ENCODE data around the gene TBRG1. TPM values are rescaled to one million over a fixed set of nuclear protein-coding genes. Genes with fewer than 3 reads are reported as not detected.

The TBRG1 gene
- total and polyA plus RNA-seq, 2 experiments from 2014 or later = 24.8 to 56.6 TPM

- Histone ChIP-seq H3K9me2 (ENCODE audit: insufficient read depth) (no peaks in the 10 kb centered on the region), H3K4me3 (peak overlapping the region; percentile 84), H4K20me1 (replicated peaks; ENCODE audit: insufficient read depth) (no peaks in the 10 kb centered on the region), H3K79me2 (replicated peaks; ENCODE audit: insufficient read depth) (no peaks in the 10 kb centered on the region), H3K4me1 (ENCODE audit: insufficient read depth) (peaks cover 11% of the 10 kb centered on the region; the same call in 1 of the 2 replicates), H2AFZ (peak overlapping the region; percentile 96), H3K27me3 (ENCODE audit: insufficient read depth) (peaks cover 49% of the 10 kb centered on the region), H3K27ac (ENCODE audit: low read depth) (no peak overlapping the region), H3F3A (replicated peaks; ENCODE audit: low read depth) (no peaks in the 10 kb centered on the region), H3K4me2 (peak overlapping the region; percentile 89), H3K36me3 (ENCODE audit: insufficient read depth) (no peaks in the 10 kb centered on the region)
- ATAC-seq (no peak), DNase-seq (ENCODE audit: low spot score) (no peak)
- Mint-ChIP-seq H3K4me3 (peak overlapping the region; percentile 86), H3K9me3 (peaks cover 3% of the 10 kb centered on the region; the same call in 1 of the 3 replicates), H3K4me1 (peaks cover 14% of the 10 kb centered on the region; the same call in 2 of the 3 replicates), H3K27me3 (ENCODE audit: insufficient read depth, low read depth, poor library complexity) (peaks cover 19% of the 10 kb centered on the region), H3K36me3 (ENCODE audit: low read depth) (no peaks in the 10 kb centered on the region), H3K27ac (no peak overlapping the region)
- TF ChIP-seq NANOG (IDR thresholded peaks at IDR 0.05; ENCODE audit: borderline replicate concordance) (no peak), EZH2 (IDR thresholded peaks at IDR 0.05; ENCODE audit: low read depth, unreplicated experiment) (peak; percentile 13)
These were observed 51.9 kb downstream of the TBRG1 start for GRCh38 chr11:124674571-124674970.

GRCh38 chr11:124676386-124676785 lies 53.7 kb downstream of the TBRG1 start:
- no peaks in the 10 kb centered on the region for H3K9me2 ChIP-seq (ENCODE audit: insufficient read depth)
- no peak overlapping the region for H3K27ac ChIP-seq (ENCODE audit: low read depth)
- no peak overlapping the region for H3K4me3 ChIP-seq
- no peak overlapping the region for H3K27ac Mint-ChIP-seq
- no peak overlapping the region for H3K4me3 Mint-ChIP-seq
- H3K4me2 ChIP-seq = no peak overlapping the region
- H3F3A ChIP-seq (replicated peaks; ENCODE audit: low read depth) = no peaks in the 10 kb centered on the region
- H3K36me3 ChIP-seq (ENCODE audit: insufficient read depth) = no peaks in the 10 kb centered on the region
- peaks cover 11% of the 10 kb centered on the region; the same call in 2 of the 3 replicates for H3K4me1 Mint-ChIP-seq
- peaks cover 31% of the 10 kb centered on the region for H3K27me3 ChIP-seq (ENCODE audit: insufficient read depth)
- H3K27me3 Mint-ChIP-seq (ENCODE audit: insufficient read depth, low read depth, poor library complexity) = peaks cover 19% of the 10 kb centered on the region
- H3K36me3 Mint-ChIP-seq (ENCODE audit: low read depth) = no peaks in the 10 kb centered on the region
- H3K79me2 ChIP-seq (replicated peaks; ENCODE audit: insufficient read depth) = no peaks in the 10 kb centered on the region
- DNase-seq (ENCODE audit: low spot score) (no peak), ATAC-seq (no peak)
- H3K9me3 Mint-ChIP-seq = no peaks in the 10 kb centered on the region
- H2AFZ ChIP-seq = no peak overlapping the region
- H4K20me1 ChIP-seq (replicated peaks; ENCODE audit: insufficient read depth) = no peaks in the 10 kb centered on the region
- H3K4me1 ChIP-seq (ENCODE audit: insufficient read depth) = peaks cover 11% of the 10 kb centered on the region; the same call in 1 of the 2 replicates
- no peak for TF ChIP-seq STAT1 (IDR thresholded peaks at IDR 0.05; ENCODE audit: unreplicated experiment)
- TF ChIP-seq, protein P1, sequence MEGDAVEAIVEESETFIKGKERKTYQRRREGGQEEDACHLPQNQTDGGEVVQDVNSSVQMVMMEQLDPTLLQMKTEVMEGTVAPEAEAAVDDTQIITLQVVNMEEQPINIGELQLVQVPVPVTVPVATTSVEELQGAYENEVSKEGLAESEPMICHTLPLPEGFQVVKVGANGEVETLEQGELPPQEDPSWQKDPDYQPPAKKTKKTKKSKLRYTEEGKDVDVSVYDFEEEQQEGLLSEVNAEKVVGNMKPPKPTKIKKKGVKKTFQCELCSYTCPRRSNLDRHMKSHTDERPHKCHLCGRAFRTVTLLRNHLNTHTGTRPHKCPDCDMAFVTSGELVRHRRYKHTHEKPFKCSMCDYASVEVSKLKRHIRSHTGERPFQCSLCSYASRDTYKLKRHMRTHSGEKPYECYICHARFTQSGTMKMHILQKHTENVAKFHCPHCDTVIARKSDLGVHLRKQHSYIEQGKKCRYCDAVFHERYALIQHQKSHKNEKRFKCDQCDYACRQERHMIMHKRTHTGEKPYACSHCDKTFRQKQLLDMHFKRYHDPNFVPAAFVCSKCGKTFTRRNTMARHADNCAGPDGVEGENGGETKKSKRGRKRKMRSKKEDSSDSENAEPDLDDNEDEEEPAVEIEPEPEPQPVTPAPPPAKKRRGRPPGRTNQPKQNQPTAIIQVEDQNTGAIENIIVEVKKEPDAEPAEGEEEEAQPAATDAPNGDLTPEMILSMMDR (conservative IDR thresholded peaks at IDR 0.05; ENCODE audit: low read depth in 2 of 2) = no peak
- TF ChIP-seq, protein P2, sequence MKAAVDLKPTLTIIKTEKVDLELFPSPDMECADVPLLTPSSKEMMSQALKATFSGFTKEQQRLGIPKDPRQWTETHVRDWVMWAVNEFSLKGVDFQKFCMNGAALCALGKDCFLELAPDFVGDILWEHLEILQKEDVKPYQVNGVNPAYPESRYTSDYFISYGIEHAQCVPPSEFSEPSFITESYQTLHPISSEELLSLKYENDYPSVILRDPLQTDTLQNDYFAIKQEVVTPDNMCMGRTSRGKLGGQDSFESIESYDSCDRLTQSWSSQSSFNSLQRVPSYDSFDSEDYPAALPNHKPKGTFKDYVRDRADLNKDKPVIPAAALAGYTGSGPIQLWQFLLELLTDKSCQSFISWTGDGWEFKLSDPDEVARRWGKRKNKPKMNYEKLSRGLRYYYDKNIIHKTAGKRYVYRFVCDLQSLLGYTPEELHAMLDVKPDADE (IDR thresholded peaks at IDR 0.05) = no peak

DNA sequence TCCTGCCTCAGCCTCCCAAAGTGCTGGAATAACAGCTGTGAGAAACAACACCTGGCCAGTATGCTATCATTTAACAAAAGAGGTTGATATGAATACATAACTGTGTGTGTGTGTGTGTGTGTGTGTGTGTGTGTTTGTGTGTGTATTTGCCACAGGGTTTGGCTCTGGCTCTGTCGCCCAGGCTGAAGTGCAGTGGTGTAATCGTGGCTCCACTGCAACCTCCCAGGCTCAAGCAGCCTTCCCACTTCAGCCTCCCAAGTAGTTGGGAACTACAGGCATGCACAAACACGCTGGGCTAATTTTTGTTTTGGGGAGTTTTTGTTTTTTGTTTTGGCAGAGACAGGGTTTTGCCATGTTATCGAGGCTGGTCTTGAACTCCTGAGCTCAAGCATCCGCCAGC lies 55.8 kb downstream of the TBRG1 start:
- peaks cover 8% of the 10 kb centered on the region for H3K27me3 Mint-ChIP-seq (ENCODE audit: insufficient read depth, low read depth, poor library complexity)
- no peaks in the 10 kb centered on the region; the same call in 2 of the 3 replicates for H3K4me1 Mint-ChIP-seq
- H3K4me3 Mint-ChIP-seq = no peak overlapping the region
- no peak for TF ChIP-seq NANOG (IDR thresholded peaks at IDR 0.05; ENCODE audit: borderline replicate concordance)
- TF ChIP-seq, protein P1 (conservative IDR thresholded peaks at IDR 0.05; ENCODE audit: low read depth in 2 of 2) = no peak
- no peak for TF ChIP-seq ZNF331 (CRISPR knock-in tag; IDR thresholded peaks at IDR 0.05; ENCODE audit: low read depth)
- TF ChIP-seq, protein P2 (IDR thresholded peaks at IDR 0.05) = no peak

More for the DNA sequence above, 55.8 kb downstream of the TBRG1 start:
- Mint-ChIP-seq H3K9me3 (peaks cover 6% of the 10 kb centered on the region; the same call in 2 of the 3 replicates), H3K27ac (no peak overlapping the region), H3K36me3 (ENCODE audit: low read depth) (peaks cover 2% of the 10 kb centered on the region; the same call in 2 of the 3 replicates)
- H3K79me2 ChIP-seq (replicated peaks; ENCODE audit: insufficient read depth) = no peaks in the 10 kb centered on the region
- no peak overlapping the region for H3K4me3 ChIP-seq
- DNase-seq (ENCODE audit: low spot score) (no peak), ATAC-seq (no peak)
- no peak overlapping the region for H2AFZ ChIP-seq
- 0 out of 2 replicates have a peak, but pooled peaks cover 5% of the 10 kb centered on the region for H3K4me1 ChIP-seq (ENCODE audit: insufficient read depth)
- H3K4me2 ChIP-seq = no peak overlapping the region
- H3K36me3 ChIP-seq (ENCODE audit: insufficient read depth) = no peaks in the 10 kb centered on the region
- 0 out of 2 replicates have a peak, but pooled peaks cover 11% of the 10 kb centered on the region for H3K27me3 ChIP-seq (ENCODE audit: insufficient read depth)
- no peak overlapping the region for H3K27ac ChIP-seq (ENCODE audit: low read depth)
- no peaks in the 10 kb centered on the region for H3K9me2 ChIP-seq (ENCODE audit: insufficient read depth)
- H4K20me1 ChIP-seq (replicated peaks; ENCODE audit: insufficient read depth) = no peaks in the 10 kb centered on the region
- H3F3A ChIP-seq (replicated peaks; ENCODE audit: low read depth) = no peaks in the 10 kb centered on the region

Measured in GM23338 (cell line).